Frontal cortex (tissue), 4 donors: ENCODE measurements around the gene USP11. TPM values are rescaled to one million over a fixed set of nuclear protein-coding genes. Genes with fewer than 3 reads are reported as not detected.

Experiments
- DNase-seq, 2 donors: peaks; one replicate each; pipeline ENCODE4 v3.0.0; 2012; ENCODE audit warnings: low spot score in 2 of 2
- FAIRE-seq: peaks from 2 replicates; lab custom pipeline; 2012; peaks lifted over from hg19 to GRCh38; lab: Jason Lieb, UNC
- small RNA-seq: library from RNA; depleted of rRNA; stranded (forward); fragments of <200 nt; gene quantifications from one replicate; pipeline ENCODE3, GENCODE V24; 2014
- total RNA-seq: library from RNA; depleted of rRNA; stranded (reverse); fragments of >200 nt; gene quantifications from one replicate; pipeline ENCODE4 v1.2.3, GENCODE V29; 2014
- donor health status: control.
- donor health status: control.
- donor health status: control.

Gene USP11
- total RNA-seq, 1 donor from 2014 or later, result 181 TPM

DNA sequence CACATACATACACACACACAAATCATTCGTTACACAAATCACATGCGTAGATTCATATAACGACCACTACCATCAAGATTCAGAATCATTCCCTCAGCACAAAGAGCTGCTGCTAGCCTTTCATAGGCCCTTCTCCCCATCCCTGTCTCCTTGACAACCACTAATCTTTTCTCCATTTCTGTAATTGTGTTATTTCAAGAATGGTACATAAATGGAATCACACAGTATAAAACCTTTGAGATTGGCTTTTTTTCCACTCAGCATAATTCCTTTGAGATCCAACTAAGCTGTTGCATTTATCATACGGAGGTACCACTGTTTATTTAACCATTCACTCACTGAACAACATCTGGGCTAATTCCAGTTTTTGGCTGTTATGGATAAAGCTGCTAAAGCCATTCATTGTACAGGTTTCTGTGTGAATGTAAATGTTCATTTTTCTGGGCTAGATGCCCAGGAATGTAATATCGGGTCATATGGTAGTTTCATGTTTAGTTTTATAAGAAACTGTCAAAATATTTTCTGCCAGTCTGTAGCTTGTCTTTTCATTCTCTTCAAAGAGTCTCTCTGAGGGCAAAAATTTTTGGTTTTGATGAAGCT, 64.1 kb downstream of the USP11 start:
- DNase-seq, result no peak
- FAIRE-seq, result no peak

GRCh38 chrX:47297874-47298273, 65.1 kb downstream of the USP11 start:
- no peak for FAIRE-seq

More at GRCh38 chrX:47297874-47298273, 65.1 kb downstream of the USP11 start:
- DNase-seq, result no peak

Small RNAs within 50 kb of the gene (small RNA-seq; reads per million reads assigned to genes)
- not detected for gene RN7SL785P

Other genes with a start within 250 kb of the USP11 start
- 2.9 TPM for gene RGN, start 154.6 kb upstream of the USP11 start, total RNA-seq
- 88.0 TPM for gene NDUFB11, start 88.3 kb upstream of the USP11 start, total RNA-seq
- 37.9 TPM for gene RBM10, start 87.8 kb upstream of the USP11 start, total RNA-seq
- gene UBA1, start 39.2 kb upstream of the USP11 start, total RNA-seq, result 122 TPM
- 66.4 TPM for gene CDK16, start 14.3 kb upstream of the USP11 start, total RNA-seq
- 4.9 TPM for gene ZNF157, start 137.6 kb downstream of the USP11 start, total RNA-seq